Bronchial epithelial cell (primary cell): ENCODE measurements around the gene HS1BP3. TPM values are rescaled to one million over a fixed set of nuclear protein-coding genes. Genes with fewer than 3 reads are reported as not detected.

Experiments
- DNase-seq: peaks from one replicate; pipeline ENCODE4 v3.0.0-alpha.2; 2010; ENCODE audit warnings: low read depth
- FAIRE-seq: peaks from 2 replicates; lab custom pipeline; 2011; peaks lifted over from hg19 to GRCh38; lab: Jason Lieb, UNC
- H3K27me3 ChIP-seq: 2 replicates; pipeline ENCODE4 v1.5.1; 2011; ENCODE audit warnings: low read length; ENCODE audit not compliant: control insufficient read depth, insufficient read depth
- H3K36me3 ChIP-seq: 2 replicates; pipeline ENCODE4 v1.5.1; 2011; ENCODE audit warnings: low read length; ENCODE audit not compliant: control insufficient read depth, insufficient read depth
- H3K4me3 ChIP-seq: 2 replicates; pipeline ENCODE4 v1.5.1; 2011; ENCODE audit warnings: mild to moderate bottlenecking, low read depth, low read length, control low read depth
- total RNA-seq: library from RNA; depleted of rRNA; stranded (reverse); fragments of >200 nt; gene quantifications from 2 replicates; pipeline ENCODE4 v1.2.1, GENCODE V29; 2014
- TF ChIP-seq, protein P1 (sequence below): IDR thresholded peaks from 2 replicates; pipeline ENCODE4 v1.5.1; 2011; ENCODE audit warnings: mild to moderate bottlenecking, moderate library complexity, low read length, control low read depth, inconsistent platforms; ENCODE audit not compliant: insufficient read depth, severe bottlenecking

The HS1BP3 gene
- total RNA-seq, 1 donor from 2014 or later = 27.6 TPM

DNA sequence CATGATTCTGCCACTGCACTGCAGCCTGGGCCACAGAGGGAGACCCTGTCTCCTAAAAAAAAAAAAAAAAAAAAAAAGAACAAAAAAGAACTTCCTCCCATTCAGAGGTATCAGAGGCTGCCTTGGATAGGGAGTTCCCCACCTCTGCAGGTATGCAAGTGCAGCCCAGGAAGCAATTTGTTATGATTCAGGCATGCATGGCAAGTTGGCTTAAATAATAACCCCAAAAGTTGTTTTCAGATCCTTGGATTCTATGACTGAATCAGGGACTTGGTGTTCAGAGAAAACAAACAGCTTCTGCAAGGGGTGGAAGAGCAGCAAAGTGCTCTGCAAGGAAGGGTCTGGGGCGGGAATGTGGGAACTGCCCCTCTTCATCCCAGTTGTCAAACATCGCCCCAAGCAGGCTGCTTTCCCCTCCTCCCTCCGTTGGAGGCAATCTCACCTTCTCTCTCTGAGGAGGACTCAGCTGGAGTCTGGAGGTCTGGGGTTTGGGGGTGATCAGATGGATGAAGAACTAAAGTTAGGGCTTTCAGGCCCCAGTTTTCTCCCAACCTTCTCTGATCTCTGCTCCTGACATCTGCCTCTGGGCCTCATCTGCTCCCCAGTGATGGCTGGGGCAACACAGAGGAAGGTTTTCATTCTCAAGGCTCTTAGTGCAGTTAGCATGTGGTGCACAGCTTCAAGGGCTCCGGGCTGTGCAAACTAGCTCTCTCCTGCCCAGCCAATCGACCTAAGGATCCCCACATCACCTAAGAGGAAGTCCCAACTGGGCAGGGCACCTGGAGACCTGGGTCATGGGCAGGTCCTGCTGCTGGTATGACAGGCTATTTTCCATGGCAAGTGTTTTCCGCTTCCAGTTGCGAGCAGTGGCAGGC is 12.5 kb upstream of the HS1BP3 start:
- H3K36me3 ChIP-seq = no peaks in the 10 kb centered on the region
- DNase-seq (no peak), FAIRE-seq (no peak)
- peaks cover 42% of the 10 kb centered on the region for H3K27me3 ChIP-seq
- H3K4me3 ChIP-seq = no peak overlapping the region
- TF ChIP-seq, protein P1, sequence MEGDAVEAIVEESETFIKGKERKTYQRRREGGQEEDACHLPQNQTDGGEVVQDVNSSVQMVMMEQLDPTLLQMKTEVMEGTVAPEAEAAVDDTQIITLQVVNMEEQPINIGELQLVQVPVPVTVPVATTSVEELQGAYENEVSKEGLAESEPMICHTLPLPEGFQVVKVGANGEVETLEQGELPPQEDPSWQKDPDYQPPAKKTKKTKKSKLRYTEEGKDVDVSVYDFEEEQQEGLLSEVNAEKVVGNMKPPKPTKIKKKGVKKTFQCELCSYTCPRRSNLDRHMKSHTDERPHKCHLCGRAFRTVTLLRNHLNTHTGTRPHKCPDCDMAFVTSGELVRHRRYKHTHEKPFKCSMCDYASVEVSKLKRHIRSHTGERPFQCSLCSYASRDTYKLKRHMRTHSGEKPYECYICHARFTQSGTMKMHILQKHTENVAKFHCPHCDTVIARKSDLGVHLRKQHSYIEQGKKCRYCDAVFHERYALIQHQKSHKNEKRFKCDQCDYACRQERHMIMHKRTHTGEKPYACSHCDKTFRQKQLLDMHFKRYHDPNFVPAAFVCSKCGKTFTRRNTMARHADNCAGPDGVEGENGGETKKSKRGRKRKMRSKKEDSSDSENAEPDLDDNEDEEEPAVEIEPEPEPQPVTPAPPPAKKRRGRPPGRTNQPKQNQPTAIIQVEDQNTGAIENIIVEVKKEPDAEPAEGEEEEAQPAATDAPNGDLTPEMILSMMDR = no peak

DNA sequence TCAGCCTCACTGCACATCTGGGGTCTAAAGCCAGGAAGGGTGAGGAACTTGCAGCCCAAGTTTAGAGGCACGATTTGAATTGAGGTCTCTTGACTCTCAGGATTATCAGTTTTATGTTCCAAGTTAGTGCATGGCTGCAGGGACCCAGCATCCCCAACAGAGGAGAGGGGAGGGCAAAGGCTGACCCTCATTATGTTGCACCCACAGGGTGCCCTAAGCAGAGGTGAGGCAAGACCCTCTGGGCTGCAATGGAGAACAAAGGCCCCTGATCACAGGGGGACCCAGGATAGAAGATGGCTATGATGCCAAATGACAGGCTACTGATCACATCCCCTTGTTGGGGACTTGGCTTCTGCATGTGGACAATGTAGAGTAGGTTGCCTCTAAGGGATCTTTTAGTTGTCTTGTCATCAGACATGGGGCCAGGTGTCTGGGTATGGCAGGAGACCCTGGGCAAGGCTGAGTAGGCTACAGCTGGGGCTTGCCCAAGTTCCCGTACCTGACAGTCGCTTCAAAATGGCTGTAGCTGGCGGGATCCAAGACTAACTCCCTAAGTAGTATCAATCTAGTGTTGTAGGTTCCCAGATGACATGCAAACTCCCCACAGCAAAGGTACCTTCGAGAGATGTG is 11.5 kb upstream of the HS1BP3 start:
- Histone ChIP-seq H3K36me3 (no peaks in the 10 kb centered on the region), H3K27me3 (peaks cover 35% of the 10 kb centered on the region), H3K4me3 (no peak overlapping the region)
- DNase-seq (no peak), FAIRE-seq (no peak)
- TF ChIP-seq, protein P1 = no peak

DNA sequence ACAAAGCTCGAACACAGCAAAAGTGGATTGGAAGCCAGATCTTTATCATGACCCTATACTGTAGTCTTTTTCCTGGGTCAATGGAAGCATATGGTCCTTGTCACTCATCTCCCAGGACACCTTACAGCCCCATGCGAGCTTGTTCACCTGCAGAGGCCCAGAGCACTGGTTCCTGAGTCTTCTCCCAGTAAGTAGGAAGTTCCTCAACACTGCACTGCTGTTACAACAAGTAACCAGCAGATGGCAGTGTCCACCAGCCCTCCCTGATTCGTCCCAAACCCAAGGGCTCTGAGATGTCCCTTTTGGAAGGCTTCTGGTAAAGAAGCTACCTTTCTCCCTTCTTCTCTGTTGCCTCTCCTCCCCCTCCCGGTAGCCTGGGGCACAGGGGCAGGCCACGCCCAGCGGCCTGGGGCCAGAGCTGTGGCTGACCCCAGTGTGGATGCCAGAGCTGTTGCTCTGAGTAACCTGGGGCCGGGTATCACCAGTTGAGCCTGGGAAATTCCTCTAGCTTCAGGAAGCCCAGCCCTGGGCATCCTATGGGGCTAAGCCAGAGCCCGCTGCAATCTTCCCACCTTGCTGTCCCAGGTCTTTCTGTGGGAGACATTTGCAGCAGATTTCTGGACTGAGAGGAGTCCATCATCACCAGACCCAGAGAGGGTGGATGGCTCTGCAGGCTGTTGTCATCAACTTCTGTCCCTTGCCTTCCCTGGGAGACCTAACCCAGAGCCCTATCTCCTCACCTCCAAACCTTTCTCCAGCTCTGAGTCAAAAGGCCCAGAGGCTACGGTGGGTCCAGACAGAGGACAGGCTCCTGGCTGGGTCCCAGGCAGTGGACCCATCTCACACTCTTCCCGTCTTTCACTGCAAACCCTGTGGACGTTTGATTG is 10.8 kb upstream of the HS1BP3 start:
- Histone ChIP-seq H3K4me3 (no peak overlapping the region), H3K36me3 (no peaks in the 10 kb centered on the region), H3K27me3 (peaks cover 33% of the 10 kb centered on the region)
- TF ChIP-seq, protein P1 = peak; percentile 98
- DNase-seq (peak; percentile 75), FAIRE-seq (peak; percentile 91)

DNA sequence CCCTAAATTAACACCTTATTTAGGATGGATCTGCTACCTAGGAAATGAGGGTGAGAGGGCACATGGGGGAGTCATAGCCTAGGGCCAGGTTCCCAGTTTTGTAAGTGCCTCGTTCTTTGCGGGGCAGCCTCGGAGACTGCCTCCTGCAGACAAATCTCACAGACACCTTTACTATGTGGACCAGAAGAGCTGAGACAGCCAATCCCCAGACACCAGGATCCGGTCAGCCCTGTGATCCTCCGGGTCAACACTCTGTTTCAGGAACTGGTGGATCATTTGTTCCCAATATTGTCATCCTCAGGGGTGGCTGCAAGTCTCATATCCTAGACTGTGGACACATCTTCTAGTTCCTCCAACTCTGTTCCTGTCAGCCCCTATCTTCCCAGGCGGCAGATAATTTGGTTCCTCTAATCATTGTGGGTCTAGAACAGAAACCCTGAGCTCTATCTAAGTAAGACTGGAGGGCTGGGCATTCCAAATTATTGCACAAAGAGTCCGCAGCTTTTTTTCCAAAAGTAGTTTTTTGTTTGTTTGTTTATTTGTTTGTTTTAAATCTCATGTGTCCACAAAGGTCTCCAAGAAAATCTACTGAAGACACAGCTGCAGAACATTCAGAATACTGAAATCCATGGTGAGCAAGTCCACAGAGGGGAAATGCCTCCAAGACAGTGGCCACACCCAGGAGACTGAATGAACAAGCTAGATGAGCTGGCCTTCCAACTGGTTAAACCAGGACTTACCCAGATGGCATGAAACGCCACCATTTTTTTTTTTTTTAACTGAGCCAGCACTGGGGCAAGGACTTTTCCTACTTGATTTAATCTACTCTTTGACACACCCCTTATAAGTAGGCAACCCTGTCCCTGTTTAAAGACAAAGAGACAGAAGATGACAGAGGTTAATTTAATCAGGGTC is 9.9 kb upstream of the HS1BP3 start:
- TF ChIP-seq, protein P1 = no peak
- DNase-seq = peak; percentile 83
- H3K27me3 ChIP-seq = peaks cover 25% of the 10 kb centered on the region
- H3K4me3 ChIP-seq = no peak overlapping the region
- FAIRE-seq = peak; percentile 28
- no peaks in the 10 kb centered on the region for H3K36me3 ChIP-seq
